ENCODE data around the gene APEH. TPM values are rescaled to one million over a fixed set of nuclear protein-coding genes. Genes with fewer than 3 reads are reported as not detected.

The APEH gene
- total RNA-seq, 2 experiments from 2014 or later: 179 to 192 TPM

GRCh38 chr3:49700453-49701128, 26.4 kb downstream of the APEH start:
- H3K27ac Mint-ChIP-seq: no peak overlapping the region
- no peaks in the 10 kb centered on the region for H3K9me3 Mint-ChIP-seq (ENCODE audit: insufficient read depth)
- H3K4me3 Mint-ChIP-seq: no peak overlapping the region
- DNase-seq (no peak), ATAC-seq (no peak)
- no peaks in the 10 kb centered on the region for H3K4me1 Mint-ChIP-seq (ENCODE audit: low read depth)
- H3K36me3 Mint-ChIP-seq (ENCODE audit: low read depth): peaks cover 4% of the 10 kb centered on the region
- POLR2A ChIA-PET: interaction anchor here (0.7 to 1.9 kb wide), 2 partner anchors 14 to 19 kb away, joined by 3 to 4 read pairs; partner anchors contain the start of gene AMIGO3
- H3K27me3 Mint-ChIP-seq (ENCODE audit: low read depth): no peaks in the 10 kb centered on the region
- CTCF ChIA-PET: interaction anchor here (0.7 to 3.7 kb wide), 14 partner anchors 11 to 206 kb away, joined by 3 to 19 read pairs (median 4); partner anchors contain the start of genes AMIGO3, CDHR4, GMPPB and INKA1

GRCh38 chr3:49701388-49702077, 27.4 kb downstream of the APEH start:
- ChIA-PET POLR2A (interaction anchor here (0.7 to 1.9 kb wide), 2 partner anchors 13 to 18 kb away, joined by 3 to 4 read pairs; partner anchors contain the start of gene AMIGO3), CTCF (interaction anchor here (0.7 to 3.7 kb wide), 15 partner anchors 10 to 205 kb away, joined by 3 to 19 read pairs (median 4); partner anchors contain the start of genes AMIGO3, CDHR4, GMPPB and INKA1)
- H3K27ac Mint-ChIP-seq: no peak overlapping the region
- no peaks in the 10 kb centered on the region for H3K27me3 Mint-ChIP-seq (ENCODE audit: low read depth)
- no peak overlapping the region for H3K4me3 Mint-ChIP-seq
- H3K9me3 Mint-ChIP-seq (ENCODE audit: insufficient read depth): no peaks in the 10 kb centered on the region
- DNase-seq: no peak
- H3K4me1 Mint-ChIP-seq (ENCODE audit: low read depth): no peaks in the 10 kb centered on the region
- peaks cover 4% of the 10 kb centered on the region for H3K36me3 Mint-ChIP-seq (ENCODE audit: low read depth)
- no peak for ATAC-seq

GRCh38 chr3:49702672-49703071, 28.5 kb downstream of the APEH start:
- POLR2A ChIA-PET: interaction anchor here (1.9 kb wide), 1 partner anchor 17 kb away, joined by 4 read pairs; the partner anchor contains the start of gene AMIGO3
- CTCF ChIA-PET: interaction anchor here (1.1 to 3.7 kb wide), 3 partner anchors 9 to 204 kb away, joined by 3 to 19 read pairs (median 11); partner anchors contain the start of gene AMIGO3
- peaks cover 4% of the 10 kb centered on the region for H3K36me3 Mint-ChIP-seq (ENCODE audit: low read depth)
- no peaks in the 10 kb centered on the region for H3K9me3 Mint-ChIP-seq (ENCODE audit: insufficient read depth)
- H3K27me3 Mint-ChIP-seq (ENCODE audit: low read depth): no peaks in the 10 kb centered on the region
- no peak overlapping the region for H3K4me3 Mint-ChIP-seq
- DNase-seq: no peak
- H3K4me1 Mint-ChIP-seq (ENCODE audit: low read depth): no peaks in the 10 kb centered on the region
- H3K27ac Mint-ChIP-seq: peak overlapping the region; percentile 57
- no peak for ATAC-seq

- no peak overlapping the region for H3K27ac Mint-ChIP-seq
- H3K27me3 Mint-ChIP-seq (ENCODE audit: low read depth): no peaks in the 10 kb centered on the region
- CTCF ChIA-PET: interaction anchor here (0.6 to 3.7 kb wide), 8 partner anchors 8 to 203 kb away, joined by 3 to 19 read pairs (median 7); partner anchors contain the start of gene AMIGO3
- H3K4me1 Mint-ChIP-seq (ENCODE audit: low read depth): no peaks in the 10 kb centered on the region
- H3K4me3 Mint-ChIP-seq: no peak overlapping the region
- ATAC-seq (peak; percentile 96), DNase-seq (peak; percentile 79)
- H3K9me3 Mint-ChIP-seq (ENCODE audit: insufficient read depth): no peaks in the 10 kb centered on the region
- peaks cover 4% of the 10 kb centered on the region for H3K36me3 Mint-ChIP-seq (ENCODE audit: low read depth)
- POLR2A ChIA-PET: interaction anchor here (1.0 kb wide), 1 partner anchor 15 kb away, joined by 4 read pairs; no protein-coding TSS in a partner anchor
These were observed 29.3 kb downstream of the APEH start for GRCh38 chr3:49703443-49703927.

DNA sequence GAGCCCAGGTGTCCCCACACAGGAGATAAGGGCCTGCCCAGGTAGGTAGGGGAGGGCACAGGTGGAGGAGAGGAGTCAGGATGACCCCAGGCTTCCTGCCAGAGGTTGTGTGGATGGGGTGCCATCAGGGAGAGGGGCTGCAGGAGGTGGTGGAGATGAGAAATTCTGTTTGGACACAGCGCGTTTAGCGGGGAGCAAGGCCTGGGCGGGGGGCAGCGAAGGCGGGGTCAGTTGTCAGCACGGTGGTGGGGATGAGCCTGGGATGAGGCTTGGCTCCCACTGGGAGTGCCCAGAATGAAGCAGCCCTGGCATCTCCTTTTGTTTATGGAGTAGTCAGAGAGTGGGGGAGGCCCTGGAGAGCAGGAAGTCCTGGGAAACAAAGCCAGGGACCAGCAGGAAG, 29.8 kb downstream of the APEH start:
- ATAC-seq: no peak
- CTCF ChIA-PET: interaction anchor here (0.6 to 3.7 kb wide), 7 partner anchors 8 to 164 kb away, joined by 3 to 19 read pairs (median 8); partner anchors contain the start of gene AMIGO3
- H3K36me3 Mint-ChIP-seq (ENCODE audit: low read depth): peaks cover 4% of the 10 kb centered on the region
- no peak overlapping the region for H3K4me3 Mint-ChIP-seq
- H3K27me3 Mint-ChIP-seq (ENCODE audit: low read depth): no peaks in the 10 kb centered on the region
- POLR2A ChIA-PET: interaction anchor here (1.0 kb wide), 1 partner anchor 15 kb away, joined by 4 read pairs; no protein-coding TSS in a partner anchor
- no peak for DNase-seq
- no peaks in the 10 kb centered on the region for H3K9me3 Mint-ChIP-seq (ENCODE audit: insufficient read depth)
- H3K27ac Mint-ChIP-seq: no peak overlapping the region
- no peaks in the 10 kb centered on the region for H3K4me1 Mint-ChIP-seq (ENCODE audit: low read depth)

- peaks cover 4% of the 10 kb centered on the region for H3K36me3 Mint-ChIP-seq (ENCODE audit: low read depth)
- no peak overlapping the region for H3K4me3 Mint-ChIP-seq
- no peak for DNase-seq
- ATAC-seq: no peak
- ChIA-PET POLR2A (no interaction called here), CTCF (interaction anchor here (1.8 to 3.4 kb wide), 3 partner anchors 14 to 165 kb away, joined by 8 to 11 read pairs (median 10); partner anchors contain the start of gene AMIGO3)
- H3K27ac Mint-ChIP-seq: no peak overlapping the region
- no peaks in the 10 kb centered on the region for H3K9me3 Mint-ChIP-seq (ENCODE audit: insufficient read depth)
- no peaks in the 10 kb centered on the region for H3K27me3 Mint-ChIP-seq (ENCODE audit: low read depth)
- no peaks in the 10 kb centered on the region for H3K4me1 Mint-ChIP-seq (ENCODE audit: low read depth)
These were observed 30.5 kb downstream of the APEH start for GRCh38 chr3:49704629-49705028.

GRCh38 chr3:49705390-49705960, 31.3 kb downstream of the APEH start:
- CTCF ChIA-PET: no interaction called here
- Mint-ChIP-seq H3K27ac (no peak overlapping the region), H3K27me3 (ENCODE audit: low read depth) (no peaks in the 10 kb centered on the region), H3K9me3 (ENCODE audit: insufficient read depth) (no peaks in the 10 kb centered on the region), H3K4me3 (no peak overlapping the region), H3K36me3 (ENCODE audit: low read depth) (peaks cover 4% of the 10 kb centered on the region), H3K4me1 (ENCODE audit: low read depth) (no peaks in the 10 kb centered on the region)
- POLR2A ChIA-PET: interaction anchor here (0.5 kb wide), 1 partner anchor 45 kb away, joined by 3 read pairs; no protein-coding TSS in a partner anchor
- ATAC-seq: no peak
- no peak for DNase-seq

DNA sequence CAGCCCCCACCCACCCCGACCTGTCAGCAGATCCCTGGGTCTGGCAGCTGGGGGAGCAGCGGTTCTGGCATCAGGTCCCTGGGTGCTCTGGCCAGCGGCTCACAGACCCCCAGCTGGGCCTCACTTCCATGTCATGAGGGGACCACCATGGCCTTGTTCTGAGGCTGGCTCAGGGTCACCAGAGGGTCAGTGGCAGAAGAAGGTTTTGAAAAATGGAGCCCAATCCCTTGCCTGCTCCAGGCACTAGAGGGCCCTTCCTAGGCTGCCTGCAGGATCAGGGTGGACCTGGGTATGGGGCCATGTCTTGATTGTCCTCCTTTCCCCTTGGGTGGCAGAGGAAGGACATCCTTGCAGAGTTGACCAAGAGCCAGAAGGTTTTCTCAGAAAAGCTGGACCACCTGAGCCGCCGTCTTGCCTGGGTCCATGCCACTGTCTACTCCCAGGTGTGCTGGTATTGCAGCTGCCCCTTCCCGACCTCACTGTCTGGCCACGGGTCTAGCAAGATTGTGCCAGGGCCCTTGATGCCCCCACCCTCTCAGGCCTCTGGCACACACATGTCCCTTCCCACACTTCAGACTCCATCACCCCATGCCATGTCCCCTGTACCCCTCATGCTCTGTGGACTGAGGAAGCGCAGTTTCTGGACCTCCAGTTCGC, 32.4 kb downstream of the APEH start:
- CTCF ChIA-PET: no interaction called here

DNA sequence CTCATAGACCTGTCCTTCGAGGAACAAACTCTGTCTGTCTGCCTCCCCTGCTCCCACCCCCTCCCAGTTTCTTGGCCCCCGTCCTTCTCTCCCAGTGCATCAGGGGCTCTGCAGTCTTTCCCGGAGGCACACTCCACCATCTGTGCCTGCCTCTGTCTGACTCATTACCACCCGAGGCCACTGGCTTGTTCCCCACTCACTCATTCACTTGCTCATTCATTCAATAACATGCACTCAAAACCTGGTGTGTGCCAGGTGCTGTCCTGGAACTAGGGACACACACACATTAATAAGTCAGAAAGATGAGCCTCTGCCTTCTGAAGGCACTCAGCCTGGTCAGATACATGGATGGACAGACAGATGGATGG, 32.9 kb downstream of the APEH start:
- Mint-ChIP-seq H3K36me3 (ENCODE audit: low read depth) (peaks cover 7% of the 10 kb centered on the region), H3K4me3 (no peak overlapping the region), H3K4me1 (ENCODE audit: low read depth) (peaks cover 16% of the 10 kb centered on the region), H3K9me3 (ENCODE audit: insufficient read depth) (no peaks in the 10 kb centered on the region), H3K27ac (no peak overlapping the region), H3K27me3 (ENCODE audit: low read depth) (no peaks in the 10 kb centered on the region)
- CTCF ChIA-PET: no interaction called here
- no peak for DNase-seq
- POLR2A ChIA-PET: no interaction called here
- no peak for ATAC-seq

More for the DNA sequence above, 32.4 kb downstream of the APEH start:
- DNase-seq (no peak), ATAC-seq (no peak)
- Mint-ChIP-seq H3K27me3 (ENCODE audit: low read depth) (no peaks in the 10 kb centered on the region), H3K4me1 (ENCODE audit: low read depth) (peaks cover 11% of the 10 kb centered on the region), H3K4me3 (no peak overlapping the region), H3K36me3 (ENCODE audit: low read depth) (peaks cover 7% of the 10 kb centered on the region), H3K27ac (no peak overlapping the region), H3K9me3 (ENCODE audit: insufficient read depth) (no peaks in the 10 kb centered on the region)
- POLR2A ChIA-PET: no interaction called here

- Mint-ChIP-seq H3K4me1 (ENCODE audit: low read depth) (peaks cover 31% of the 10 kb centered on the region), H3K4me3 (no peak overlapping the region), H3K9me3 (ENCODE audit: insufficient read depth) (no peaks in the 10 kb centered on the region), H3K27me3 (ENCODE audit: low read depth) (no peaks in the 10 kb centered on the region), H3K27ac (no peak overlapping the region), H3K36me3 (ENCODE audit: low read depth) (peaks cover 3% of the 10 kb centered on the region)
- ChIA-PET POLR2A (no interaction called here), CTCF (no interaction called here)
- DNase-seq (no peak), ATAC-seq (no peak)
These were observed 35.7 kb downstream of the APEH start for GRCh38 chr3:49709852-49710251.

- peaks cover 3% of the 10 kb centered on the region for H3K36me3 Mint-ChIP-seq (ENCODE audit: low read depth)
- peak; percentile 38 for DNase-seq
- peak; percentile 36 for ATAC-seq
- H3K27me3 Mint-ChIP-seq (ENCODE audit: low read depth): no peaks in the 10 kb centered on the region
- H3K27ac Mint-ChIP-seq: peak overlapping the region; percentile 74
- ChIA-PET CTCF (interaction anchor here (1.3 to 3.1 kb wide), 2 partner anchors 9 to 128 kb away, joined by 4 to 19 read pairs; no protein-coding TSS in a partner anchor), POLR2A (interaction anchor here (0.8 kb wide), 1 partner anchor 11 kb away, joined by 4 read pairs; no protein-coding TSS in a partner anchor)
- H3K4me1 Mint-ChIP-seq (ENCODE audit: low read depth): peaks cover 31% of the 10 kb centered on the region
- no peak overlapping the region for H3K4me3 Mint-ChIP-seq
- H3K9me3 Mint-ChIP-seq (ENCODE audit: insufficient read depth): no peaks in the 10 kb centered on the region
These were observed 37.3 kb downstream of the APEH start for GRCh38 chr3:49711489-49711888.

Measured in activated CD8-positive, alpha-beta T cell treated with anti-CD3 and anti-CD28 coated beads, Interleukin-2, amount 10 ng/mL, durations not matched to agents 7 days and 5 days (primary cell).